Activated B cell treated with CpG ODN at 0.5 μM for 24 hours (primary cell): ENCODE measurements around the gene HINFP. TPM values are rescaled to one million over a fixed set of nuclear protein-coding genes. Genes with fewer than 3 reads are reported as not detected.

ENCODE experiments used
- ATAC-seq: fragments of 200-7000 bp; cut with Tn5 transposase; one replicate; pipeline ENCODE4 v1.10.0; 2021; ENCODE audit warnings: low read depth, mild to moderate bottlenecking, moderate library complexity
- CTCF ChIA-PET: fragments of 350-600 bp; sonication (Branson Sonifier 250); formaldehyde crosslinking; loops from one replicate; lab custom pipeline; 2021; ENCODE audit warnings: antibody characterized with exemption; lab: Charles Lee
- POLR2A ChIA-PET: fragments of 350-600 bp; sonication (Branson Sonifier 250); formaldehyde crosslinking; loops from one replicate; lab custom pipeline; 2021; ENCODE audit warnings: antibody characterized with exemption; lab: Charles Lee
- DNase-seq: peaks from one replicate; pipeline ENCODE4 v3.0.0; 2022
- H3K27ac Mint-ChIP-seq: one replicate; pipeline ENCODE4 v1.8.0; 2020; ENCODE audit warnings: mixed read lengths
- H3K27me3 Mint-ChIP-seq: one replicate; pipeline ENCODE4 v1.8.0; 2021; ENCODE audit warnings: mixed read lengths
- H3K36me3 Mint-ChIP-seq: one replicate; pipeline ENCODE4 v1.8.0; 2021; ENCODE audit warnings: low read depth, mixed read lengths
- H3K4me1 Mint-ChIP-seq: one replicate; pipeline ENCODE4 v1.8.0; 2021; ENCODE audit warnings: mixed read lengths
- H3K4me3 Mint-ChIP-seq: one replicate; pipeline ENCODE4 v1.8.0; 2020; ENCODE audit warnings: mild to moderate bottlenecking, mixed read lengths
- H3K9me3 Mint-ChIP-seq: one replicate; pipeline ENCODE4 v1.8.0; 2020; ENCODE audit warnings: mixed read lengths
- intact Hi-C: fragments of 100-400 bp; cut with micrococcal nuclease; formaldehyde crosslinking; loops from one replicate; pipeline ENCODE4 v1.15.1; 2024
- total RNA-seq: library from RNA; stranded (reverse); gene quantifications from 2 replicates; pipeline ENCODE4 v1.2.3, GENCODE V29; 2022
- TF ChIP-seq, protein P1 (sequence below): fragments of 200-600 bp; IDR thresholded peaks from one replicate; pipeline ENCODE4 v1.8.0; 2022; ENCODE audit warnings: antibody characterized with exemption, mild to moderate bottlenecking

Gene HINFP
- total RNA-seq, 1 donor from 2014 or later, result 62.6 TPM

- Mint-ChIP-seq H3K27ac (no peak overlapping the region), H3K4me3 (no peak overlapping the region), H3K4me1 (peaks cover 12% of the 10 kb centered on the region), H3K27me3 (peaks cover 41% of the 10 kb centered on the region), H3K36me3 (no peaks in the 10 kb centered on the region), H3K9me3 (no peaks in the 10 kb centered on the region)
- DNase-seq, result no peak
- POLR2A ChIA-PET, result interaction anchor here (0.6 to 0.9 kb wide), 2 partner anchors 38 to 60 kb away, joined by 3 read pairs; partner anchors contain the start of gene HMBS
- ATAC-seq, result peak; percentile 78
- TF ChIP-seq, protein P1, sequence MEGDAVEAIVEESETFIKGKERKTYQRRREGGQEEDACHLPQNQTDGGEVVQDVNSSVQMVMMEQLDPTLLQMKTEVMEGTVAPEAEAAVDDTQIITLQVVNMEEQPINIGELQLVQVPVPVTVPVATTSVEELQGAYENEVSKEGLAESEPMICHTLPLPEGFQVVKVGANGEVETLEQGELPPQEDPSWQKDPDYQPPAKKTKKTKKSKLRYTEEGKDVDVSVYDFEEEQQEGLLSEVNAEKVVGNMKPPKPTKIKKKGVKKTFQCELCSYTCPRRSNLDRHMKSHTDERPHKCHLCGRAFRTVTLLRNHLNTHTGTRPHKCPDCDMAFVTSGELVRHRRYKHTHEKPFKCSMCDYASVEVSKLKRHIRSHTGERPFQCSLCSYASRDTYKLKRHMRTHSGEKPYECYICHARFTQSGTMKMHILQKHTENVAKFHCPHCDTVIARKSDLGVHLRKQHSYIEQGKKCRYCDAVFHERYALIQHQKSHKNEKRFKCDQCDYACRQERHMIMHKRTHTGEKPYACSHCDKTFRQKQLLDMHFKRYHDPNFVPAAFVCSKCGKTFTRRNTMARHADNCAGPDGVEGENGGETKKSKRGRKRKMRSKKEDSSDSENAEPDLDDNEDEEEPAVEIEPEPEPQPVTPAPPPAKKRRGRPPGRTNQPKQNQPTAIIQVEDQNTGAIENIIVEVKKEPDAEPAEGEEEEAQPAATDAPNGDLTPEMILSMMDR, result no peak
- intact Hi-C loops, result loop anchor here (1.0 to 5.0 kb wide), 3 partner anchors 52 to 178 kb away; no protein-coding TSS in a partner anchor
- CTCF ChIA-PET, result interaction anchor here (0.7 to 1.5 kb wide), 3 partner anchors 52 to 194 kb away, joined by 3 to 4 read pairs (median 4); no protein-coding TSS in a partner anchor
These were observed 23.6 kb downstream of the HINFP start for GRCh38 chr11:119144825-119145486.

GRCh38 chr11:119145551-119145950, 24.2 kb downstream of the HINFP start:
- Mint-ChIP-seq H3K4me1 (peaks cover 12% of the 10 kb centered on the region), H3K27me3 (peaks cover 45% of the 10 kb centered on the region), H3K9me3 (no peaks in the 10 kb centered on the region), H3K27ac (no peak overlapping the region), H3K4me3 (no peak overlapping the region), H3K36me3 (no peaks in the 10 kb centered on the region)
- TF ChIP-seq, protein P1, result no peak
- DNase-seq (no peak), ATAC-seq (no peak)
- intact Hi-C loops, result loop anchor here (1.0 to 5.0 kb wide), 3 partner anchors 52 to 177 kb away; no protein-coding TSS in a partner anchor
- ChIA-PET POLR2A (no interaction called here), CTCF (interaction anchor here (0.7 to 1.5 kb wide), 3 partner anchors 51 to 193 kb away, joined by 3 to 4 read pairs (median 4); no protein-coding TSS in a partner anchor)

DNA sequence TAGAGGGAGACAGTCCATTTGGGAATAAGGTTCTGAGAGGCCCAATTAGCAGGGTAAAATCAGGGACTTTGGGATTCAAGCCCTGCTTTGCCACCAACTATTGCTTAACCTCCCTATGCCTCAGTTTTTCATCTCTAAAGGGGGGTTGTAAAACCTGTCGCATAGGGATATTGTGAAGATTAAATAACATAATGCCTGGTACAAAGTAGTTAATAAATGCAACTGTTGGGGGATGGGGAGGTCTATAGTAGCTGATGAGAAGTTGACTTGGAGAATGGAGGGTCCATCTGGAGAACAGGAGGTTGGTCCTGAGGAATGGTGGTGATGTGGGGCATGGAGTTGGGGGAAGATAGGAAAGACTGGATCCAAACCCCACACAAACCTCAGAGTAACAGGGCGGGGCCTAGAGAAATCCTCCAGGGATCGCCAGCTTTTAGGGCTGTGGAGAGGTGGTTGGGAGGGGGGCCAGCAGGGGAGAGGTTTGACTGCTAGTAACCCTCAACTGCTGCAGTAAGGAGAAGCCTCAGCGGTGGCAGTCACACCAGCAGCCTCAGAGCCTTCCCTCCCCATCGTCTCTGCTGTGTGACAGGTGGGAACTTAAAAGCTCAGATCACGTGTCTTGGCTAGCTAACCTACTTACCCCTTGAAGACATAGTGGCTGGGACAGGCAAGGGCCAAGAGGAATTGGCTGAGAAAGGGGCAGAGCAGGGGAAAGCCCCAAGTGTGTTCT, 26.4 kb downstream of the HINFP start:
- no peak overlapping the region for H3K27ac Mint-ChIP-seq
- peaks cover 51% of the 10 kb centered on the region for H3K27me3 Mint-ChIP-seq
- H3K9me3 Mint-ChIP-seq, result no peaks in the 10 kb centered on the region
- POLR2A ChIA-PET, result interaction anchor here (4.3 kb wide), 1 partner anchor 53 kb away, joined by 13 read pairs; a partner anchor contains a TSS
- TF ChIP-seq, protein P1, result no peak
- CTCF ChIA-PET, result no interaction called here
- intact Hi-C loops, result loop anchor here (5.0 kb wide), 1 partner anchor 135 kb away; no protein-coding TSS in a partner anchor
- no peak for ATAC-seq
- peaks cover 12% of the 10 kb centered on the region for H3K4me1 Mint-ChIP-seq
- no peak for DNase-seq
- no peaks in the 10 kb centered on the region for H3K36me3 Mint-ChIP-seq
- H3K4me3 Mint-ChIP-seq, result peak overlapping the region; percentile 42

- DNase-seq (no peak), ATAC-seq (no peak)
- ChIA-PET CTCF (no interaction called here), POLR2A (interaction anchor here (4.3 kb wide), 1 partner anchor 54 kb away, joined by 13 read pairs; a partner anchor contains a TSS)
- TF ChIP-seq, protein P1, result no peak
- H3K4me3 Mint-ChIP-seq, result peak overlapping the region; percentile 74
- no peaks in the 10 kb centered on the region for H3K9me3 Mint-ChIP-seq
- no peaks in the 10 kb centered on the region for H3K36me3 Mint-ChIP-seq
- H3K27ac Mint-ChIP-seq, result no peak overlapping the region
- intact Hi-C loops, result loop anchor here (5.0 kb wide), 1 partner anchor 134 kb away; no protein-coding TSS in a partner anchor
- H3K4me1 Mint-ChIP-seq, result peaks cover 12% of the 10 kb centered on the region
- H3K27me3 Mint-ChIP-seq, result peaks cover 55% of the 10 kb centered on the region
These were observed 27.3 kb downstream of the HINFP start for GRCh38 chr11:119148720-119149017.
